Measurements from ENCODE around the gene CCDC40.

Gene CCDC40

DNA sequence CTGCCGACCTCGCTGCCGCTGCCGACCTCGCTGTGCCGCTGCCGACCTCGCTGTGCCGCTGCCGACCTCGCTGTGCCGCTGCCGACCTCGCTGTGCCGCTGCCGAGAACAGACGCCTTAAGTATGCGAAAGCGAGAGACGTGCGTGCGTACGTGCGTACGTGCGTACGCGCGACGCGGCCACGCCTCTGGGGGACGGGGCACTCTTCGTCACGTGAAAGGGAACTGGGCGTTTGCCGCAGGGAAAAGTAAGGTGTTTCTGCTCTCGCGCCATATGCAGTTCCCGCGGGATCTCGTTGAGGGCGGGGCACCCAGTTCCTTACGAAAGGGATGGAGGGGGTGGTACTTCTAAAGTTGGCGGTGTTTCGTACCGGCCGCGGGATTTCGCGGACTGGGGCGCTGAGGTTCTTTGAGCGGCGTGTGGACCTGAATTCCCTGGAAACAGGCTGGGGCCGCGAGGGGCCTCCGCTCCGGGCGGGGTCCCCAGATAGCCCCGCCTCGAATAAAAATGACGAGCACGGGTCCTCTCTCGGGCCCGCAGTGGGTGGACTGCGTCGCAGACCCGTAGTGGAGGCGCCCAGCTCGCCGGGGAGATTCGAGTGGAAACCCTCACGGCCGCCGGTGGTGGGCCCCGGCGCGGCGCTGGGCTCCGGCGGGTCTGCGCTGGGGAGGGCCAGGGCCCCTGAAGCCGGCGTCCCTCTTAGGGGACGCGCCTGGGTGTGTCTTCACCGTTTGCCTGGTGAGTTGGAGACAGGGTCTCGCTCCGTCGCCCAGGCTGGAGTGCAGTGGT is 110.8 kb downstream of the CCDC40 start, which contains the start of gene EIF4A3:
TSS of gene EIF4A3 (minus strand) at position 94 of the 788 bp plus-strand sequence. CDS start 167 bp downstream, outside the sequence.
- peak; percentile 100 for DNase-seq
